ENCODE measurements around the gene WWC2.

WWC2 gene

DNA sequence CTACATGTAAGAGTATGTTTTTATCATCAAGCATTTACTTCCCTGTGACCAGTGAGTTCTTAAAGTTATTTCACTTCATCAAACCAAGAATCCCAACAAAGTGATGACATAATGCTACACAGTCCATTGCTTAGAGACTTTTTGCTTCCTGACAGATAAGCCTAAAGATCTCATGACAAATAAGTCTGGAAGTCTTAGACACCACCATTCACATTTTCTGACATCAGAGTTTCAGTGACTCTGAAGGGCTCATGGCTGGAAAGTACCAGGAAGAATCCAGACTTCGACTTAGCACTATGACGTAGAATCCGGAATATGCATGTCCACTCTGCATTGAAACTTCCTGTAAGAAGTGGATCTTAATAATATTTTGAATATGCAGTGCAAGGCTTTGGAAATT is 167.3 kb downstream of the WWC2 start:
- H3K9me3 ChIP-seq (ENCODE audit: severe bottlenecking): no peaks in the 10 kb centered on the region
- H3K27ac ChIP-seq: no peak overlapping the region
- no peak for DNase-seq
- TF ChIP-seq, protein P1, sequence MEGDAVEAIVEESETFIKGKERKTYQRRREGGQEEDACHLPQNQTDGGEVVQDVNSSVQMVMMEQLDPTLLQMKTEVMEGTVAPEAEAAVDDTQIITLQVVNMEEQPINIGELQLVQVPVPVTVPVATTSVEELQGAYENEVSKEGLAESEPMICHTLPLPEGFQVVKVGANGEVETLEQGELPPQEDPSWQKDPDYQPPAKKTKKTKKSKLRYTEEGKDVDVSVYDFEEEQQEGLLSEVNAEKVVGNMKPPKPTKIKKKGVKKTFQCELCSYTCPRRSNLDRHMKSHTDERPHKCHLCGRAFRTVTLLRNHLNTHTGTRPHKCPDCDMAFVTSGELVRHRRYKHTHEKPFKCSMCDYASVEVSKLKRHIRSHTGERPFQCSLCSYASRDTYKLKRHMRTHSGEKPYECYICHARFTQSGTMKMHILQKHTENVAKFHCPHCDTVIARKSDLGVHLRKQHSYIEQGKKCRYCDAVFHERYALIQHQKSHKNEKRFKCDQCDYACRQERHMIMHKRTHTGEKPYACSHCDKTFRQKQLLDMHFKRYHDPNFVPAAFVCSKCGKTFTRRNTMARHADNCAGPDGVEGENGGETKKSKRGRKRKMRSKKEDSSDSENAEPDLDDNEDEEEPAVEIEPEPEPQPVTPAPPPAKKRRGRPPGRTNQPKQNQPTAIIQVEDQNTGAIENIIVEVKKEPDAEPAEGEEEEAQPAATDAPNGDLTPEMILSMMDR (IDR thresholded peaks at IDR 0.05; ENCODE audit: low read depth, low read length): no peak
- peaks cover 8% of the 10 kb centered on the region for H3K36me3 ChIP-seq
- H3K4me3 ChIP-seq (ENCODE audit: low read depth, low read length): no peak overlapping the region
- H3K27me3 ChIP-seq (ENCODE audit: insufficient read depth, low read depth, severe bottlenecking): no peaks in the 10 kb centered on the region

DNA sequence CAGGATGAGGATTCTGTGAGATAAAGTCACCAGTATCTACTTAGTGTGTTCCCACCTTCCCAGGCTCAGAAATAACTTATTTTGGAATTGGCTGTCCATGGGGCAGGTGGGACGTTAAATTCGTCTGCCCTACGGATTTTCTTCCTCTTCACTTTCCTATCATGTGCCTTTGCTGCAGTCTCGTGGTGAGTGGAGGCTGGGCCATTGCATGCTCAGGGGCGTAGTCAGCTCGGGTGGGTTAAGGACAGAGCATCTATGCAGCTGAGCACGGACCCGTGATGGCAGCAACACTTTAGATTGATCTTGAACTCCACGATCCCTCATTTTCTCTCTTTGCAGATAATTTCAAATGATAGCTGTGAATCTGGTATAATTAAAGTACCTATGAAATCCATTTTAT is 169.5 kb downstream of the WWC2 start:
- no peak for DNase-seq
- Histone ChIP-seq H3K27ac (no peak overlapping the region), H3K4me3 (ENCODE audit: low read depth, low read length) (no peak overlapping the region), H3K9me3 (ENCODE audit: severe bottlenecking) (no peaks in the 10 kb centered on the region), H3K36me3 (peaks cover 5% of the 10 kb centered on the region), H3K27me3 (ENCODE audit: insufficient read depth, low read depth, severe bottlenecking) (no peaks in the 10 kb centered on the region)
- TF ChIP-seq, protein P1 (IDR thresholded peaks at IDR 0.05; ENCODE audit: low read depth, low read length): no peak

DNA sequence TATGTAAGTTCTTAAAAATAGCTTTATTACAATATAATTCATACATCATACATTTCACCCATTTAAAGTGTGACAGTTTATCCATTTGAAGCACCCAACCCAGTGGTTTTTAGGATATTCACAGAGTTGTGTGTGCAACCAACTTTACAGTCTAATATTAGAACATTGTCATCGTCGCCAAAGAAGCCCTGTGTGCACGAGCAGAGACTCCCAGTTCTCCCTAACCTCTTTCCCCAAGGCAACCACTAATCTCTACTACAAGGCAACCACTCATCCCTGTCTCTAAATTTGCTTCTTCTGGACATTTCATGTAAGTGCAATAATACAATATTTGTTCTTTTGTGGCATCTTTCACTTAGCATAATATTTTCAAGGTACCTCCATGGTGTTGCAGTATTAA is 173.3 kb downstream of the WWC2 start:
- no peaks in the 10 kb centered on the region for H3K27me3 ChIP-seq (ENCODE audit: insufficient read depth, low read depth, severe bottlenecking)
- H3K9me3 ChIP-seq (ENCODE audit: severe bottlenecking): peaks cover 2% of the 10 kb centered on the region
- no peak for DNase-seq
- no peak overlapping the region for H3K4me3 ChIP-seq (ENCODE audit: low read depth, low read length)
- TF ChIP-seq, protein P1 (IDR thresholded peaks at IDR 0.05; ENCODE audit: low read depth, low read length): no peak
- H3K27ac ChIP-seq: no peak overlapping the region
- H3K36me3 ChIP-seq: peaks cover 5% of the 10 kb centered on the region

DNA sequence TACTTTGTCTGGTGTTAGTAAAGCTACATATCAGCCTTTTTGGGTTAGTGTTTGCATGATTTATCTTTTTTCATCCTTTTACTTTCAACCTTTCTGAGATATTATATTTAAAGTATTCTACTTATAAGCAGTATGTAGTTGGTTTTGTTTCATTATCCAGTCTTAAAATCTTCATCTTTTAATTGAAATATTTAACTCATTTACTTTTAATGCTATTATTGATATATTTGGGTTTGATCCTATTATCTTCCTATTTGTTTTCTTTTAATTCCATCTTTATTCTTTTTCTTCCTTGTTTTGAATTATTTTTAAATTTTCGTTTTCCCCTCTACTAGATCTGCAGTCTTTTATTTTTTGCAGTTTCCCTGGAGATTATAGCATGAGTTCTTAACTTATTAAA is 177.0 kb downstream of the WWC2 start:
- TF ChIP-seq, protein P1 (IDR thresholded peaks at IDR 0.05; ENCODE audit: low read depth, low read length): no peak
- DNase-seq: no peak
- Histone ChIP-seq H3K36me3 (no peaks in the 10 kb centered on the region), H3K27ac (no peak overlapping the region), H3K9me3 (ENCODE audit: severe bottlenecking) (peaks cover 2% of the 10 kb centered on the region), H3K27me3 (ENCODE audit: insufficient read depth, low read depth, severe bottlenecking) (no peaks in the 10 kb centered on the region), H3K4me3 (ENCODE audit: low read depth, low read length) (no peak overlapping the region)

- Histone ChIP-seq H3K27ac (no peak overlapping the region), H3K36me3 (peaks cover 6% of the 10 kb centered on the region; the same call in 1 of the 2 replicates), H3K9me3 (ENCODE audit: severe bottlenecking) (no peaks in the 10 kb centered on the region), H3K27me3 (ENCODE audit: insufficient read depth, low read depth, severe bottlenecking) (no peaks in the 10 kb centered on the region), H3K4me3 (ENCODE audit: low read depth, low read length) (no peak overlapping the region)
- DNase-seq: no peak
- TF ChIP-seq, protein P1 (IDR thresholded peaks at IDR 0.05; ENCODE audit: low read depth, low read length): no peak
These were observed 185.3 kb downstream of the WWC2 start for GRCh38 chr4:183284258-183284785.

GRCh38 chr4:183284965-183285364 is 185.9 kb downstream of the WWC2 start:
- Histone ChIP-seq H3K9me3 (ENCODE audit: severe bottlenecking) (no peaks in the 10 kb centered on the region), H3K36me3 (peaks cover 6% of the 10 kb centered on the region; the same call in 1 of the 2 replicates), H3K4me3 (ENCODE audit: low read depth, low read length) (no peak overlapping the region), H3K27ac (no peak overlapping the region), H3K27me3 (ENCODE audit: insufficient read depth, low read depth, severe bottlenecking) (no peaks in the 10 kb centered on the region)
- no peak for DNase-seq
- TF ChIP-seq, protein P1 (IDR thresholded peaks at IDR 0.05; ENCODE audit: low read depth, low read length): no peak
